ENCODE results near the gene NPIPA7. TPM values are rescaled to one million over a fixed set of nuclear protein-coding genes. Genes with fewer than 3 reads are reported as not detected.
"Not testable (repeated sequence)": the region's sequence is repeated elsewhere in the genome, so short reads cannot be mapped to it uniquely, and the experiment has no call there.

Gene NPIPA7
- total and polyA plus RNA-seq, 2 donors (not counting 3 experiments of a cell fraction or from before 2014, with no cell fraction given), result 6.8 to 29.3 TPM

DNA sequence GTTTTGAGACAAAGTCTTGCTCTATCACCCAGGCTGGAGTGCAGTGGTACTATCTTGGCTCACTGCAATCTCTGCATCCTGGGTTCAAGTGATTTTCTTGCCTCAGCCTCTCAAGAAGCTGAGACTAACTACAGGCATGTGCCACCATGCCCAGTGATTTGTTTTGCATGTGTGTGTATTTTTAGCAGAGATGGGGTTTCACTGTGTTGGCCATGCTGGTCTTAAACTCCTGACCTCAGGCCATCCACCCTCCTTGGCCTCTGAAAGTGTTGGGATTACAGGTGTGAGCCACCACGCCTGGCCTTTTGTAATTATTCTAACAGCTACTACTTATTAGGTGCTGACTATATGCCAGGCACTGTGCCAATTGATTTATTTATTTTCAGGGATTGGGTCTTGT, 25.3 kb downstream of the NPIPA7 start:
- H3K4me3 ChIP-seq (replicated peaks in 1 of 3; ENCODE audit: insufficient read depth in 1 of 3, low read depth in 1 of 3, low read length in 3 of 3); H3K36me3 ChIP-seq (ENCODE audit: control insufficient read depth in 2 of 2, extremely low read depth in 1 of 2, insufficient read depth in 2 of 2, low read length in 2 of 2); CTCF ChIA-PET; FAIRE-seq; dilution Hi-C loops (cut with MboI; ENCODE audit: extremely low pct_ligation_motif_present, low sequenced_read_pairs); H3K27ac ChIP-seq (ENCODE audit: insufficient read depth, low read depth, low read length); H3K4me1 ChIP-seq (ENCODE audit: control insufficient read depth, extremely low read depth, insufficient read depth, low read length); H3K79me2 ChIP-seq (ENCODE audit: control insufficient read depth, insufficient read depth, low read length); H2AFZ ChIP-seq (ENCODE audit: low read depth, low read length); DNase-seq (ENCODE audit: low read depth, low spot score); H3K9me1 ChIP-seq (replicated peaks; ENCODE audit: control insufficient read depth, extremely low read depth, insufficient read depth, low read length); H4K20me1 ChIP-seq (replicated peaks; ENCODE audit: control insufficient read depth, extremely low read depth, insufficient read depth, low read length); H3K4me2 ChIP-seq (ENCODE audit: insufficient read depth, low read length); intact Hi-C loops (cut with micrococcal nuclease); H3K9me3 ChIP-seq (replicated peaks; ENCODE audit: control insufficient read depth, insufficient read depth, low read length); BruUV-seq (replicated peaks); H3K9ac ChIP-seq (replicated peaks; ENCODE audit: extremely low read depth, insufficient read depth, low read length); H3K27me3 ChIP-seq (ENCODE audit: control insufficient read depth in 2 of 2, insufficient read depth in 2 of 2, low read length in 2 of 2); POLR2A ChIA-PET: not testable (repeated sequence)

DNA sequence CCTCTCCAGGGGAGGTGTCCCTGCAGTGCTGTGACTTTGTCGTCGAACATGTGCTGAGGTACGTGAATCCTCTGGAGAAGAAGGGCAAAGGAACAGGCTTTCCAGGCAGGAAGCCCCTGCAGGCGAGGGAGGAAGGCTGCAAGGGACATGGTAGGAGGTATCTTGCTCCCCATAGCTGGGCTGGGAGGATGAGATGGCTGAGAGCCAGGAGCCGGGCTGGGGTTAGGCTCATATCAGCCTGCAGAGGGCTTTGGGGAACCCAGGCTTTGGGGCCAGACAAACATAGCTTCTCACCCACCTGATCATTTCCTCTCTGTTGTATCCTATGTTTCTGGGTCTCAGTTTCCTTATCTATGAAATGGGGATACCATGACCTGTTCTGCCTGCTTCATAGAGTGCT, 26.5 kb downstream of the NPIPA7 start:
- H3K79me2 ChIP-seq (ENCODE audit: control insufficient read depth, insufficient read depth, low read length); dilution Hi-C loops (cut with MboI; ENCODE audit: extremely low pct_ligation_motif_present, low sequenced_read_pairs); FAIRE-seq; H3K36me3 ChIP-seq (ENCODE audit: control insufficient read depth in 2 of 2, extremely low read depth in 1 of 2, insufficient read depth in 2 of 2, low read length in 2 of 2); CTCF ChIA-PET; H3K4me2 ChIP-seq (ENCODE audit: insufficient read depth, low read length); intact Hi-C loops (cut with micrococcal nuclease); H3K9me1 ChIP-seq (replicated peaks; ENCODE audit: control insufficient read depth, extremely low read depth, insufficient read depth, low read length); H2AFZ ChIP-seq (ENCODE audit: low read depth, low read length); H3K4me1 ChIP-seq (ENCODE audit: control insufficient read depth, extremely low read depth, insufficient read depth, low read length); DNase-seq (ENCODE audit: low read depth, low spot score); H4K20me1 ChIP-seq (replicated peaks; ENCODE audit: control insufficient read depth, extremely low read depth, insufficient read depth, low read length); H3K27ac ChIP-seq (ENCODE audit: insufficient read depth, low read depth, low read length); H3K4me3 ChIP-seq (replicated peaks in 1 of 3; ENCODE audit: insufficient read depth in 1 of 3, low read depth in 1 of 3, low read length in 3 of 3); H3K27me3 ChIP-seq (ENCODE audit: control insufficient read depth in 2 of 2, insufficient read depth in 2 of 2, low read length in 2 of 2); POLR2A ChIA-PET; BruUV-seq (replicated peaks); H3K9me3 ChIP-seq (replicated peaks; ENCODE audit: control insufficient read depth, insufficient read depth, low read length); H3K9ac ChIP-seq (replicated peaks; ENCODE audit: extremely low read depth, insufficient read depth, low read length): not testable (repeated sequence)

DNA sequence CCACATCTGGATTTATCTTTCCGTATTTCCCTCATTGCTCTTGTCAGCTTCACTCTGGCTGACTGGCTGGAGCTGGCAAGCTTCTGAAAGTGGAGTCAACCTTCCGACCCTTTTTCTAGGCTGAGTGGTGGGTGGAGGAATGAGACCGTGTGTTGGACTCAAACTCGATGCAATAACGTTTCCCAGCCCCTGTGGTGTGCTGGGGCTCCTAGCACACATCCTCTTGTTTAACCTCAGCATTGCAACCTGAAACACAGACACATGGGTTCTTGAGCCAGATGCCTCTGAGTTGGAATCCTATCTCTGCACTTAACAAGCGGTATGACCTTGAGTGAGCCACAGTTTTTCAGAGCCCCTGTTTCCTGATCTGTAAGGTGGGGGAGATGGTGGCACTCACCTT, 29.5 kb downstream of the NPIPA7 start:
- H3K4me1 ChIP-seq (ENCODE audit: control insufficient read depth, extremely low read depth, insufficient read depth, low read length); H4K20me1 ChIP-seq (replicated peaks; ENCODE audit: control insufficient read depth, extremely low read depth, insufficient read depth, low read length); H3K9me3 ChIP-seq (replicated peaks; ENCODE audit: control insufficient read depth, insufficient read depth, low read length); H3K27ac ChIP-seq (ENCODE audit: insufficient read depth, low read depth, low read length); DNase-seq (ENCODE audit: low read depth, low spot score); H3K4me2 ChIP-seq (ENCODE audit: insufficient read depth, low read length); H2AFZ ChIP-seq (ENCODE audit: low read depth, low read length); BruUV-seq (replicated peaks); H3K4me3 ChIP-seq (replicated peaks in 1 of 3; ENCODE audit: insufficient read depth in 1 of 3, low read depth in 1 of 3, low read length in 3 of 3); H3K36me3 ChIP-seq (ENCODE audit: control insufficient read depth in 2 of 2, extremely low read depth in 1 of 2, insufficient read depth in 2 of 2, low read length in 2 of 2); FAIRE-seq; intact Hi-C loops (cut with micrococcal nuclease); H3K9me1 ChIP-seq (replicated peaks; ENCODE audit: control insufficient read depth, extremely low read depth, insufficient read depth, low read length); H3K9ac ChIP-seq (replicated peaks; ENCODE audit: extremely low read depth, insufficient read depth, low read length); dilution Hi-C loops (cut with MboI; ENCODE audit: extremely low pct_ligation_motif_present, low sequenced_read_pairs); CTCF ChIA-PET; H3K27me3 ChIP-seq (ENCODE audit: control insufficient read depth in 2 of 2, insufficient read depth in 2 of 2, low read length in 2 of 2); H3K79me2 ChIP-seq (ENCODE audit: control insufficient read depth, insufficient read depth, low read length); POLR2A ChIA-PET: not testable (repeated sequence)

DNA sequence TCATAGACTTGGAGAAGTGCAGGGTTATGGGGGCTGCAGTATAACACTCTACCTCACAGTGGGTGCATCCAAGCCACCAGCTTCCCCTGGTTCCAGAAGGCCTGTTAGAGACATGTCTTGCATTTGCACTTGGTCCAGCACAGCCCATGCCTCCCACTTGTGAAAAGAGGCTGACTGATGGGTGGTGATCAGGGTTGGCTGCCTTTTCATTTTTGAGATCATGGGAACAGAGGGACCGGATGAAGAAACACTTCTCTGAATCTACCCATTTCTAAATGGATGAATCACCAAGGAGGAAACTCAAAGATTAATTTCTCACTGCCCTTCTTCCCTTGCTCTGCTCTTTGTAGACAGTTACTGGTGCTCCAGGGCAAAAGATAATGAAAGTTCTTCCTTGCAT, 34.8 kb downstream of the NPIPA7 start:
- CTCF ChIA-PET; dilution Hi-C loops (cut with MboI; ENCODE audit: extremely low pct_ligation_motif_present, low sequenced_read_pairs); H3K9me3 ChIP-seq (replicated peaks; ENCODE audit: control insufficient read depth, insufficient read depth, low read length); H3K27ac ChIP-seq (ENCODE audit: insufficient read depth, low read depth, low read length); H3K4me3 ChIP-seq (replicated peaks in 1 of 3; ENCODE audit: insufficient read depth in 1 of 3, low read depth in 1 of 3, low read length in 3 of 3); intact Hi-C loops (cut with micrococcal nuclease); H3K4me1 ChIP-seq (ENCODE audit: control insufficient read depth, extremely low read depth, insufficient read depth, low read length); H4K20me1 ChIP-seq (replicated peaks; ENCODE audit: control insufficient read depth, extremely low read depth, insufficient read depth, low read length); H3K36me3 ChIP-seq (ENCODE audit: control insufficient read depth in 2 of 2, extremely low read depth in 1 of 2, insufficient read depth in 2 of 2, low read length in 2 of 2); BruUV-seq (replicated peaks); POLR2A ChIA-PET; FAIRE-seq; H3K79me2 ChIP-seq (ENCODE audit: control insufficient read depth, insufficient read depth, low read length); H3K4me2 ChIP-seq (ENCODE audit: insufficient read depth, low read length); H2AFZ ChIP-seq (ENCODE audit: low read depth, low read length); H3K27me3 ChIP-seq (ENCODE audit: control insufficient read depth in 2 of 2, insufficient read depth in 2 of 2, low read length in 2 of 2); H3K9ac ChIP-seq (replicated peaks; ENCODE audit: extremely low read depth, insufficient read depth, low read length); H3K9me1 ChIP-seq (replicated peaks; ENCODE audit: control insufficient read depth, extremely low read depth, insufficient read depth, low read length); DNase-seq (ENCODE audit: low read depth, low spot score): not testable (repeated sequence)

All from endothelial cell of umbilical vein (primary cell).